ENCODE data around the gene SPN. TPM values are rescaled to one million over a fixed set of nuclear protein-coding genes. Genes with fewer than 3 reads are reported as not detected.

SPN gene
- polyA plus RNA-seq, 1 donor (not counting 4 experiments of a cell fraction or from before 2014, with no cell fraction given), result 0.07 TPM

- no peaks in the 10 kb centered on the region for H3K36me3 ChIP-seq (ENCODE audit: control insufficient read depth in 2 of 2, extremely low read depth in 1 of 2, insufficient read depth in 2 of 2, low read length in 2 of 2)
- no peaks in the 10 kb centered on the region for H4K20me1 ChIP-seq (ENCODE audit: control insufficient read depth, extremely low read depth, insufficient read depth, low read length)
- H3K4me3 ChIP-seq (ENCODE audit: control insufficient read depth in 2 of 3, extremely low read depth in 1 of 3, insufficient read depth in 2 of 3, low read depth in 1 of 3, low read length in 3 of 3), result no peak overlapping the region
- H3K4me1 ChIP-seq (ENCODE audit: control insufficient read depth, extremely low read depth, insufficient read depth, low read length), result no peaks in the 10 kb centered on the region
- H3K9ac ChIP-seq (ENCODE audit: control insufficient read depth, extremely low read depth, insufficient read depth, low read length), result no peak overlapping the region
- no peak overlapping the region for H2AFZ ChIP-seq (ENCODE audit: control insufficient read depth, low read length)
- no peaks in the 10 kb centered on the region for H3K9me3 ChIP-seq (ENCODE audit: control insufficient read depth, low read depth, low read length)
- H3K9me1 ChIP-seq (ENCODE audit: control insufficient read depth, extremely low read depth, insufficient read depth, low read length), result no peaks in the 10 kb centered on the region
- no peaks in the 10 kb centered on the region for H3K27me3 ChIP-seq (ENCODE audit: control insufficient read depth, extremely low read depth, insufficient read depth, low read length)
- H3K27ac ChIP-seq (ENCODE audit: control insufficient read depth, insufficient read depth, low read length), result no peak overlapping the region
- FAIRE-seq (no peak), DNase-seq (ENCODE audit: low read depth, low spot score) (no peak)
- no peaks in the 10 kb centered on the region for H3K79me2 ChIP-seq (ENCODE audit: control insufficient read depth, insufficient read depth, low read length)
- no peak overlapping the region for H3K4me2 ChIP-seq (ENCODE audit: control insufficient read depth, extremely low read depth, insufficient read depth, low read depth, low read length)
- dilution Hi-C loops (cut with MboI; ENCODE audit: extremely low pct_ligation_motif_present, low sequenced_read_pairs), result no loop called here
- no peak for TF ChIP-seq EZH2 (IDR thresholded peaks at IDR 0.05; ENCODE audit: low read length)
- TF ChIP-seq CTCF (optimal IDR thresholded peaks at IDR 0.05 in 1 of 3, IDR thresholded peaks at IDR 0.05 in 1 of 3, conservative IDR thresholded peaks at IDR 0.05 in 1 of 3; ENCODE audit: extremely low read depth in 1 of 3, insufficient read depth in 2 of 3, low read length in 3 of 3), result no peak
Observed at GRCh38 chr16:29696881-29697331, 33.9 kb downstream of the SPN start.

- Histone ChIP-seq H3K9me1 (ENCODE audit: control insufficient read depth, extremely low read depth, insufficient read depth, low read length) (no peaks in the 10 kb centered on the region), H3K36me3 (ENCODE audit: control insufficient read depth in 2 of 2, extremely low read depth in 1 of 2, insufficient read depth in 2 of 2, low read length in 2 of 2) (no peaks in the 10 kb centered on the region), H4K20me1 (ENCODE audit: control insufficient read depth, extremely low read depth, insufficient read depth, low read length) (no peaks in the 10 kb centered on the region), H3K9me3 (ENCODE audit: control insufficient read depth, low read depth, low read length) (no peaks in the 10 kb centered on the region), H3K4me3 (ENCODE audit: control insufficient read depth in 2 of 3, extremely low read depth in 1 of 3, insufficient read depth in 2 of 3, low read depth in 1 of 3, low read length in 3 of 3) (no peak overlapping the region), H3K27ac (ENCODE audit: control insufficient read depth, insufficient read depth, low read length) (no peak overlapping the region), H3K4me1 (ENCODE audit: control insufficient read depth, extremely low read depth, insufficient read depth, low read length) (no peaks in the 10 kb centered on the region), H3K79me2 (ENCODE audit: control insufficient read depth, insufficient read depth, low read length) (no peaks in the 10 kb centered on the region), H3K27me3 (ENCODE audit: control insufficient read depth, extremely low read depth, insufficient read depth, low read length) (no peaks in the 10 kb centered on the region), H3K9ac (ENCODE audit: control insufficient read depth, extremely low read depth, insufficient read depth, low read length) (no peak overlapping the region), H2AFZ (ENCODE audit: control insufficient read depth, low read length) (no peak overlapping the region), H3K4me2 (ENCODE audit: control insufficient read depth, extremely low read depth, insufficient read depth, low read depth, low read length) (no peak overlapping the region)
- TF ChIP-seq CTCF (optimal IDR thresholded peaks at IDR 0.05 in 1 of 3, IDR thresholded peaks at IDR 0.05 in 1 of 3, conservative IDR thresholded peaks at IDR 0.05 in 1 of 3; ENCODE audit: extremely low read depth in 1 of 3, insufficient read depth in 2 of 3, low read length in 3 of 3) (no peak), EZH2 (IDR thresholded peaks at IDR 0.05; ENCODE audit: low read length) (no peak)
- DNase-seq (ENCODE audit: low read depth, low spot score) (no peak), FAIRE-seq (no peak)
- dilution Hi-C loops (cut with MboI; ENCODE audit: extremely low pct_ligation_motif_present, low sequenced_read_pairs), result no loop called here
Observed at GRCh38 chr16:29697391-29697790, 34.3 kb downstream of the SPN start.
